Tibial artery (tissue), 4 donors: ENCODE data around the gene SCP2.
A peak's percentile ranks its signal among the peaks of the same experiment; 100 is the strongest.

Experiments used
- DNase-seq, 2 donors: peaks; one replicate each; pipeline ENCODE4 v3.0.0-alpha.2; 2019
- H3K27ac ChIP-seq, 2 donors: fragments of 200-600 bp; sonication (generic) in 1 of 2; 1 replicate in 1 of 2; 2 replicates in 1 of 2; pipeline ENCODE4 v1.5.1; 2018 to 2019; ENCODE audit warnings: mild to moderate bottlenecking in 1 of 2
- H3K27me3 ChIP-seq, 2 donors: fragments of 200-600 bp; sonication (generic) in 1 of 2; one replicate each; pipeline versions ENCODE4 v1.5.1 to v1.6.0; 2016 to 2019
- H3K36me3 ChIP-seq, 3 donors: fragments of 200-600 bp; sonication (generic) in 2 of 3; one replicate each; pipeline ENCODE4 v1.5.1; 2016 to 2019; ENCODE audit warnings: mild to moderate bottlenecking in 2 of 3
- H3K4me1 ChIP-seq, 4 donors: fragments of 200-600 bp; sonication (generic) in 2 of 4; 1 replicate in 3 of 4; 2 replicates in 1 of 4; pipeline ENCODE4 v1.5.1; 2016 to 2019
- H3K4me3 ChIP-seq, 2 donors: fragments of 200-600 bp; sonication (generic) in 1 of 2; 1 replicate in 1 of 2; 2 replicates in 1 of 2; pipeline ENCODE4 v1.5.1; 2018 to 2019; ENCODE audit warnings: mild to moderate bottlenecking in 2 of 2
- H3K9me3 ChIP-seq, 3 donors: fragments of 200-600 bp; sonication (generic) in 1 of 3; one replicate each; pipeline ENCODE4 v1.5.1; 2016 to 2019
- intact Hi-C: fragments of 100-400 bp; cut with DNase I; formaldehyde crosslinking; loops from one replicate; pipeline ENCODE4 v1.15.0; 2023; ENCODE audit warnings: low total_unique reads
- TF ChIP-seq, protein P1 (sequence below), 2 experiments: fragments of 200-600 bp in 1 of 2; fragments of 450-650 bp in 1 of 2; IDR thresholded peaks; one replicate each; pipeline ENCODE4 v1.5.1; 2017 to 2019; ENCODE audit warnings: antibody characterized with exemption in 2 of 2, mild to moderate bottlenecking in 1 of 2, moderate library complexity in 1 of 2

SCP2 gene

DNA sequence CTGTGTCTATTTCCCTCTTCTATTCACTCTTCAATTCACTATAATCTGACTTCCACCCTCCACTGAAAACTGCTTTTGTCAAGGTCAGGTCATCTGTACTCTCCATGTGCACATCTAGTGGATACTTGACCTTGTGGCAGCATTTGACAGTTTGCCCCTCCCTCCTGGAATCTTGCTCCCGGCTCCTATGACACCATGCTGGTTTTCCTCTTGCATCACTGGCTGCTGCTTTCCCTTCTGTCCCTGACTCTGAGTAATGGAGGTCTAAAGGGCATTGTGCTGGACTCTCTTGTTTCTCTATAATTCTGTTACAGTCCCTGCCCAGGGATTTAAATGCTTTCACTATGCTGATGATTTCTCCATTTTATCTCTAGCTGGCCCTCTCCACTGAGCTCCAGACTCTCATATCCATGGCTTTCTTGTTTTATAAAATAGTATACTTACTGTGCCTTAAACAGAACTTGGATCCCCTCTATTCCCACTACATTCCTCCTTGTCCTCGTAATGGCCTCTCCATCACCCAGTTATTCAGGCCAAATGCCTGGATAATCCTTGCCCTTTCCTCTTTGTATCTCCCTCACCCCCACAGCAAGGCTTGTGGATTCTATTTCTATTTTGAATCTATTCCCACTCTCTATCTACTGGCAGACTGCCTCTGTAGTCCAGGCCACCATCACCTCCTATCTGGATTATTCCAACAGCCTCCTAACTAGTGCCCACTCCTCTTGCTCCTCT is 98.1 kb downstream of the SCP2 start:
- TF ChIP-seq, protein P1, sequence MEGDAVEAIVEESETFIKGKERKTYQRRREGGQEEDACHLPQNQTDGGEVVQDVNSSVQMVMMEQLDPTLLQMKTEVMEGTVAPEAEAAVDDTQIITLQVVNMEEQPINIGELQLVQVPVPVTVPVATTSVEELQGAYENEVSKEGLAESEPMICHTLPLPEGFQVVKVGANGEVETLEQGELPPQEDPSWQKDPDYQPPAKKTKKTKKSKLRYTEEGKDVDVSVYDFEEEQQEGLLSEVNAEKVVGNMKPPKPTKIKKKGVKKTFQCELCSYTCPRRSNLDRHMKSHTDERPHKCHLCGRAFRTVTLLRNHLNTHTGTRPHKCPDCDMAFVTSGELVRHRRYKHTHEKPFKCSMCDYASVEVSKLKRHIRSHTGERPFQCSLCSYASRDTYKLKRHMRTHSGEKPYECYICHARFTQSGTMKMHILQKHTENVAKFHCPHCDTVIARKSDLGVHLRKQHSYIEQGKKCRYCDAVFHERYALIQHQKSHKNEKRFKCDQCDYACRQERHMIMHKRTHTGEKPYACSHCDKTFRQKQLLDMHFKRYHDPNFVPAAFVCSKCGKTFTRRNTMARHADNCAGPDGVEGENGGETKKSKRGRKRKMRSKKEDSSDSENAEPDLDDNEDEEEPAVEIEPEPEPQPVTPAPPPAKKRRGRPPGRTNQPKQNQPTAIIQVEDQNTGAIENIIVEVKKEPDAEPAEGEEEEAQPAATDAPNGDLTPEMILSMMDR (IDR thresholded peaks at IDR 0.05): no peak
- H3K4me3 ChIP-seq: no peak overlapping the region
- peaks cover 7 to 14% (median 12%) of the 10 kb centered on the region in 3 donors for H3K36me3 ChIP-seq
- peak overlapping the region in 1 of 2 donors; percentile 29 for H3K27ac ChIP-seq
- no peaks in the 10 kb centered on the region for H3K9me3 ChIP-seq
- intact Hi-C loops: no loop called here
- peak; percentile 67 to 72 for DNase-seq
- peaks cover 0 to 12% (median 2%) of the 10 kb centered on the region in 4 donors for H3K4me1 ChIP-seq
- no peaks in the 10 kb centered on the region for H3K27me3 ChIP-seq

DNA sequence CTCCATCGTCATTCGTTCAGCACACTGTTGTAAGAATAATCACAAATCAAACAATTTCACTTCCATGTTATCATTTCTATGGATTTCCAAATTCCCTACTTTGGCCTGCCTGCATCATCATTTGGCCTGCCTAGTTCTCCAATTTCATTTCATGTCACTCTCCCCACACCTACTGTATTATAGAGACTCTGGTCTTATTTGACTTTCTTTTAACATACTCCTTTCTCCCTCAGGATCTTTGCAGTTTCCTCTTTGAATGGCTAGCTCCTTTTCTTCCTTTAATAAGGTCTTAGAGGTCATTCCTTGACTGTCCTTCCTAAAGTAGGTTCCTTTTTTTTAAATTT is 98.7 kb downstream of the SCP2 start:
- DNase-seq: no peak
- Histone ChIP-seq H3K27me3 (no peaks in the 10 kb centered on the region), H3K4me3 (no peak overlapping the region), H3K27ac (peak overlapping the region in 1 of 2 donors; percentile 29), H3K4me1 (peaks cover 0 to 12% (median 2%) of the 10 kb centered on the region in 4 donors), H3K9me3 (no peaks in the 10 kb centered on the region), H3K36me3 (peaks cover 7 to 14% (median 12%) of the 10 kb centered on the region in 3 donors)
- TF ChIP-seq, protein P1 (IDR thresholded peaks at IDR 0.05): no peak
- intact Hi-C loops: no loop called here

DNA sequence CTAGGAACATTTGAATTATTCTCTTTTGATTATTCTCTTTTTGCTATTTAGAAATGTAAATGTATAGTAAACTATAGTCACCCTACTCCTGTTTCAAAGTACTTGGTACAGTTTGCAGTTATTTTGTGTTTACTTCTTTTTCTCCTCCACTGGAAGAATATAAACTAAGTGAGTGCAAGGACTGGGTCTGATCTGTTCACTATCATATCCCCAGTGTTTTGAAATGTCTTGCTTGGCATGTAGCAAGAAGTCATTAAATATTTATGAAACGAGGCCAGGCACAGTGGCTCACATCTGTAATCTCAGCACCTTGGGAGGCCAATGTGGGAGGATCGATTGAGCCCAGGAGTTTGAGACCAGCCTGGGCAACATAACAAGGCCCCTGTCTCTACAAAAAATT is 99.2 kb downstream of the SCP2 start:
- no peaks in the 10 kb centered on the region for H3K9me3 ChIP-seq
- H3K27ac ChIP-seq: no peak overlapping the region

DNA sequence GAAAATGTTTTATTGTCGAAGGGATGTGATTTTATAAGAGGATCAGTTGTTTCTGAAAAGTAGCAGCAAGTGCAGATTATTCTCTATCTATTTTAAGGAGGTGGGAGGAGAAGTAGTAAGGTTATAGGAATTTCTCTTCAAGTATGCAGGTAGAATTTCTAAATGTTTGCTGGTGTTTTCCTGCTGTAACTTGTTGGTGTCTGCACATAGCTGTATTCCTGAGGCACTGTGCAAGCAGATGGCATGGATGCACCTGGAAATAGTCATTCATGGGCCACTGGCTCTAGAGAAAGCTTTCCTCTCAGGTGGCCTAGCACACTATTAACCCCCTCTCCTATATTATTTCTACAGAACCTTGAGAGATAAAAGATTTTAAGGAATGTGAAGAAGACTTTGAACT is 104.7 kb downstream of the SCP2 start:
- H3K4me1 ChIP-seq: no peaks in the 10 kb centered on the region
- no peak overlapping the region for H3K4me3 ChIP-seq
- no peaks in the 10 kb centered on the region for H3K27me3 ChIP-seq
- H3K36me3 ChIP-seq: peaks cover 7 to 20% (median 12%) of the 10 kb centered on the region in 3 donors
- H3K27ac ChIP-seq: no peak overlapping the region
- intact Hi-C loops: no loop called here
- TF ChIP-seq, protein P1 (IDR thresholded peaks at IDR 0.05): no peak
- DNase-seq: no peak
- no peaks in the 10 kb centered on the region for H3K9me3 ChIP-seq

More for the DNA sequence above, 99.2 kb downstream of the SCP2 start:
- TF ChIP-seq, protein P1 (IDR thresholded peaks at IDR 0.05): no peak
- Histone ChIP-seq H3K4me1 (peaks cover 0 to 12% (median 2%) of the 10 kb centered on the region in 4 donors), H3K36me3 (peaks cover 7 to 14% (median 12%) of the 10 kb centered on the region in 3 donors), H3K27me3 (no peaks in the 10 kb centered on the region), H3K4me3 (no peak overlapping the region)
- intact Hi-C loops: no loop called here
- no peak for DNase-seq

DNA sequence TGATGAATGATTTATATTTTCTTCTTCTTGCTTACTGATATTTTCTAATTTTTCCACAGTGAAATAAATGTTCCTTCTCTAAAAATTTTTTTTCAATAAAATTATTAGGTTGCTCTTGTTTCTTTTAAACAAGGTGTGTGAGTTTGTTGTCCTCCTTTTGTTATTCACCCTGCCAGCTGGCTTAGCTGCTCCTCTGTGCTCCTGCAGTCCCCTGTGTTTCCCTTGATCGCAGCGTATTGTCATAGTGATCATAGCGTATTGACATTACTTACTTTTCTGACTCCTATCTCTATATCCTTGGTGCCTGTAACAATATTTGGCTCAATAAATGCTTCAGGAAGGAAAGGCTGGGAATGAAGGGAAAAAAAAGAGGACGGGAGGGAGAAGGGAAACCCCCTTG is 110.1 kb downstream of the SCP2 start:
- intact Hi-C loops: no loop called here
- TF ChIP-seq, protein P1 (IDR thresholded peaks at IDR 0.05): no peak

More for the DNA sequence above, 110.1 kb downstream of the SCP2 start:
- H3K27ac ChIP-seq: no peak overlapping the region
- H3K27me3 ChIP-seq: no peaks in the 10 kb centered on the region
- H3K36me3 ChIP-seq: peaks cover 13 to 43% (median 20%) of the 10 kb centered on the region in 3 donors
- DNase-seq: no peak
- H3K4me3 ChIP-seq: no peak overlapping the region
- no peaks in the 10 kb centered on the region for H3K4me1 ChIP-seq
- H3K9me3 ChIP-seq: no peaks in the 10 kb centered on the region
